GM12874 (cell line): ENCODE data around the gene TTLL9.

Experiments used
- TF ChIP-seq, protein P1 (sequence below): IDR thresholded peaks from 2 replicates; pipeline ENCODE4 v1.5.1; 2011; ENCODE audit warnings: low read depth, mild to moderate bottlenecking, control low read depth, low read length, moderate library complexity; ENCODE audit not compliant: insufficient read depth

TTLL9 gene

DNA sequence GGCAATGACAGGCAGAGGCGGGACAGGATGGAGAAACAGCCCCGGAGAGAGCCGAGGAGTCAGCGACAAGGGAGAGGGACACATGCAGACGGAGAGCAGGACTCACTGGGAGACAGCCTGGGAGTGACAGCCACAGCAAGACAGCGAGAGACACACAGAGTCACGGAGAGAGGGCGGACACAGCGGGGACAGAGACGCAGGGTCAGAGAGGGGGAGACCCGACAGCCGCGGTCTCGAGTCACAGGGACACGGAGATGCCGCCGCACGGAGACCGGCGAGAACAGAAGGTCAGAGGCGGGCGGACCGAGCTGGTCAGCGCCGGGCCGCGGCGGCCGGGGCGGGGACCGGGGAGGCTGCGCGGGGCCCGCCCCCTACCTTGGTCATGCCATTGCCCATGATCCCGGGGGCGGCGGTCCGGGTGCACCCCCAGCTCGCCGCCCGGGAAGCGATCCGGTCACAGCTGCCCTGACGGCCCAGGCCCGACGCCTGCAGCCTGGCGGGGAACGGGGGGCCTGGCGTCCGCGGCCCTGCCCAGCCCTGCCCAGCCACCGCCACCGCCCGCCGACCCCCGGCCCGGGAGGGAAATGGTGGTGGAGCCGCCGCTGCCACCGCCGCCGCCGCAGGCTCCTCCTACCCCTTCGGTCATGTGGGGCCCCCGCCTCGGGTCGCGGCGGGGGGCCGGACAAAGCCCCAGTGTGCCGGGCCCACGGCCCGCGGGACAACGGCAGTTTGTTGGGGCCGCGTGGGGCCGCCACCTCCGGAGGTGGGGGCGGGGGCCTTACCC, at the start of gene TTLL9, which contains the start of gene DUSP15:
Gene TTLL9, plus strand, starts transcription at position 693 of the 784 bp plus-strand sequence. CDS start 493 bp downstream, outside the sequence.
Gene DUSP15, minus strand, starts transcription at position 586 of the 784 bp plus-strand sequence. Its CDS starts 190 bp downstream, at position 396.
- TF ChIP-seq, protein P1, sequence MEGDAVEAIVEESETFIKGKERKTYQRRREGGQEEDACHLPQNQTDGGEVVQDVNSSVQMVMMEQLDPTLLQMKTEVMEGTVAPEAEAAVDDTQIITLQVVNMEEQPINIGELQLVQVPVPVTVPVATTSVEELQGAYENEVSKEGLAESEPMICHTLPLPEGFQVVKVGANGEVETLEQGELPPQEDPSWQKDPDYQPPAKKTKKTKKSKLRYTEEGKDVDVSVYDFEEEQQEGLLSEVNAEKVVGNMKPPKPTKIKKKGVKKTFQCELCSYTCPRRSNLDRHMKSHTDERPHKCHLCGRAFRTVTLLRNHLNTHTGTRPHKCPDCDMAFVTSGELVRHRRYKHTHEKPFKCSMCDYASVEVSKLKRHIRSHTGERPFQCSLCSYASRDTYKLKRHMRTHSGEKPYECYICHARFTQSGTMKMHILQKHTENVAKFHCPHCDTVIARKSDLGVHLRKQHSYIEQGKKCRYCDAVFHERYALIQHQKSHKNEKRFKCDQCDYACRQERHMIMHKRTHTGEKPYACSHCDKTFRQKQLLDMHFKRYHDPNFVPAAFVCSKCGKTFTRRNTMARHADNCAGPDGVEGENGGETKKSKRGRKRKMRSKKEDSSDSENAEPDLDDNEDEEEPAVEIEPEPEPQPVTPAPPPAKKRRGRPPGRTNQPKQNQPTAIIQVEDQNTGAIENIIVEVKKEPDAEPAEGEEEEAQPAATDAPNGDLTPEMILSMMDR, result no peak

DNA sequence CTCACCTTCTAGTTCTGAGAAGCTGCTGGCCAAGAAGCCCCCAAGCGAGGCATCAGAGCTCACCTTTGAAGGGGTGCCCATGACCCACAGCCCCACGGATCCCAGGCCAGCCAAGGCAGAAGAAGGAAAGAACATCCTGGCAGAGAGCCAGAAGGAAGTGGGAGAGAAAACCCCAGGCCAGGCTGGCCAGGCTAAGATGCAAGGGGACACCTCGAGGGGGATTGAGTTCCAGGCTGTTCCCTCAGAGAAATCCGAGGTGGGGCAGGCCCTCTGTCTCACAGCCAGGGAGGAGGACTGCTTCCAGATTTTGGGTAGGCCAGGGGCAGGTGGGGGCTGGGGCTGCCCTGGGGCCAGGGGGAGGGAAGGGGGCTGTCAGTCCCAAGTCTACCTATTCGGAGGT, 49.0 kb upstream of the TTLL9 start:
- TF ChIP-seq, protein P1, result no peak

DNA sequence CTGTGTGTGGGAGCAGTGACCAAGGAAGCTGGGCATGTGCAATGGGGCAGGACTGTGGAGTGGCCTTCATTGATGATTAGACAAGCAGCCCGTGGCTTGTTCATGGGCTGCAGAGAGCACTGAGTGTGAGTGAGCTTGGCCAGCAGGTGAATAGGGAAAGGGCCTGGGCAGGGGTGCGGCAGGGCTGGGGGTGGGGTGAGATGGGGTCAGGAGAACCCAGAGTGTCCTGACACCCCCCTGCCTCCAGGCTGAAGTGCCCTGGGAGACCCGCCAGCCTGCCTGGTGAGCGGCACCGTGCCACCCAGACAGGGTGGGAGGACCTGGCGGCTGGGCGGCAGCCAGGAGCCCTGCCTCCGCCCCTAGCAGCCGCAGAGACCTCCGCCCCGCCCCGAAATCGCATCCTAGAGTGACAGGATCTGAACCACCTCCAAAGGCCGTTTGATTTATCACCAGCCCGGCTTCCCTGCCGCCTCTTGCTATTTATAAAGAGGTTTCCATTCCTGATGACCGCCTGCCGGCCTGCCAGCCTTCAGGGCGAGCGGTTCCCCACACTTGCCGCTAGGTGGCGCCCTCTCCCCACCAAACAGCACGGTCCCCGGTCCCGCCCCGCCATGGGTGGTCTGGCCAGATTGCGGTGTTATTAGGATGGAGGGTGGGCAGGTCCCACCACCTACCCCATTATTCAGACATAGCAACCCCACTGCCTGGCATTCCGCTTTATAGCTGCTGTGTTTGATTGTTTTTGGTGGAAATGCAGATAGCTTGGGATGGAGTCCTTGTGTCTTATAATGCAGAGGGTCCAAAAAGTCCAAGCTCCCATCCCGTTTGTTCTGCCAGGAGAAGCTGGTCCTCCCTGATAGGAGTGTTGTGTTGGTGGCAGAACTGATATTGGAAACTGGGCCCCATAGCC, 47.8 kb upstream of the TTLL9 start:
- TF ChIP-seq, protein P1, result peak; percentile 98

DNA sequence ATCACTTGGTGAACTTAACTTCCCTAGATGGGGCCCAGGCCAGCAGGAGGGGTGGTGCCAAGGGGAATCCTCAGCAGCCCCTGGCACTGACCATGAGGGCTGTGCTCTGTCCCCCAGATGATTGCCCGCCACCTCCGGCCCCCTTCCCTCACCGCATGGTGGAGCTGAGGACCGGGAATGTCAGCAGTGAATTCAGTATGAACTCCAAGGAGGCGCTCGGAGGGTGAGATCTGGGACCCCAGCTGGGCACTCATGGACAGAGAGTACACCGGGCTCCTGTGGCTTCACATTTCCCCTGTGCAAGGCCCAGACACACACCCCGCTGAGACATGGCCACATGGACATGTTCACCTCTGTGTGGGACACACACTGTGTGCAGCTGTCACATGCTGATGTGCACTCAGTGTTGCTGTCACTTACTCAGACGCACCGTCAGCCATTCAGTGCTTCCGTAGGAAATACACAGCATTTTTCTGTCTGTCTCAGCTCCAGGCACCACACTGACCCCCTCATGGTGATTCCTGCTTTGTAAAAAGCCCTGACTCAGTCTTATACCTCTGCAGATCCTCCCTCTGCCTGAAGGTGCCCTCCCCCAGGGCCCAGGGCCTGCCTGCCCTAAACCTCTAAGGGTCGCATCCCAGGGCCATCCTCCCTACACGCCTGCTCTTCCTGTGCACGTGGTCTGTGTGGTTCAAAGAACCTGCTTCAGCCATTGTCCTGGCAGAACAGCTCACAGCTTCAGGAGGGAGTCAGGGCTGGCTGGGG, 46.9 kb upstream of the TTLL9 start:
- TF ChIP-seq, protein P1, result no peak

GRCh38 chr20:31824125-31824485, 46.3 kb upstream of the TTLL9 start:
- TF ChIP-seq, protein P1, result no peak

GRCh38 chr20:31824554-31825313, 45.7 kb upstream of the TTLL9 start:
- TF ChIP-seq, protein P1, result no peak
